CD4-positive, alpha-beta memory T cell (primary cell): ENCODE data around the gene NUTM1. TPM values are rescaled to one million over a fixed set of nuclear protein-coding genes. Genes with fewer than 3 reads are reported as not detected.

ENCODE experiments used
- CTCF ChIA-PET: fragments of 350-600 bp; sonication (Branson Sonifier 250); formaldehyde crosslinking; loops from one replicate; lab custom pipeline; 2021; ENCODE audit warnings: inconsistent platforms; ENCODE audit not compliant: partially characterized antibody; lab: Charles Lee
- POLR2A ChIA-PET: fragments of 350-600 bp; sonication (Branson Sonifier 250); formaldehyde crosslinking; loops from one replicate; lab custom pipeline; 2021; ENCODE audit not compliant: partially characterized antibody; lab: Charles Lee
- DNase-seq, 5 donors: peaks; one replicate each; pipeline versions ENCODE4 v3.0.0 to v3.0.0-alpha.2; 2020 to 2022; ENCODE audit warnings: mixed read lengths in 1 of 5
- H3K27ac ChIP-seq: one replicate; pipeline ENCODE4 v1.7.0; 2013; ENCODE audit warnings: low read depth, low read length
- H3K27me3 ChIP-seq: 2 replicates; pipeline ENCODE4 v1.7.0; 2013; ENCODE audit warnings: mild to moderate bottlenecking, low read length, moderate library complexity; ENCODE audit not compliant: insufficient read depth
- H3K36me3 ChIP-seq: 2 replicates; pipeline ENCODE4 v1.7.0; 2013; ENCODE audit warnings: mild to moderate bottlenecking, low read length, moderate library complexity; ENCODE audit not compliant: insufficient read depth
- H3K4me1 ChIP-seq: 2 replicates; pipeline ENCODE4 v1.7.0; 2013; ENCODE audit warnings: mild to moderate bottlenecking, low read length, moderate library complexity; ENCODE audit not compliant: insufficient read depth
- H3K4me3 ChIP-seq, 2 donors: one replicate each; pipeline ENCODE4 v1.7.0; 2013; ENCODE audit warnings: low read length in 2 of 2, mild to moderate bottlenecking in 1 of 2
- H3K9me3 ChIP-seq, 2 donors: one replicate each; pipeline ENCODE4 v1.7.0; 2013; ENCODE audit warnings: low read length in 2 of 2, control low read depth in 1 of 2; ENCODE audit not compliant: control insufficient read depth in 1 of 2
- H3K27ac Mint-ChIP-seq, 7 donors: one replicate each; pipeline ENCODE4 v1.8.0; 2020 to 2021; ENCODE audit warnings: mixed read lengths in 7 of 7, mild to moderate bottlenecking in 6 of 7, inconsistent platforms in 3 of 7, moderate library complexity in 3 of 7
- H3K27me3 Mint-ChIP-seq, 2 donors: one replicate each; pipeline ENCODE4 v1.8.0; 2020 to 2021; ENCODE audit warnings: mixed read lengths in 2 of 2
- H3K36me3 Mint-ChIP-seq, 2 donors: one replicate each; pipeline ENCODE4 v1.8.0; 2020 to 2021; ENCODE audit warnings: mixed read lengths in 2 of 2, inconsistent platforms in 1 of 2, mild to moderate bottlenecking in 1 of 2
- H3K4me1 Mint-ChIP-seq, 4 donors: one replicate each; pipeline ENCODE4 v1.8.0; 2020 to 2021; ENCODE audit warnings: mixed read lengths in 4 of 4, mild to moderate bottlenecking in 1 of 4
- H3K4me3 Mint-ChIP-seq, 8 donors: one replicate each; pipeline ENCODE4 v1.8.0; 2020 to 2021; ENCODE audit warnings: mixed read lengths in 8 of 8, mild to moderate bottlenecking in 7 of 8, moderate library complexity in 6 of 8, inconsistent platforms in 3 of 8
- H3K9me3 Mint-ChIP-seq, 8 donors: one replicate each; pipeline ENCODE4 v1.8.0; 2020 to 2021; ENCODE audit warnings: mixed read lengths in 8 of 8, mild to moderate bottlenecking in 5 of 8, inconsistent platforms in 3 of 8, moderate library complexity in 1 of 8
- intact Hi-C: fragments of 100-400 bp; cut with micrococcal nuclease; formaldehyde crosslinking; loops from one replicate; pipeline ENCODE4 v1.15.1; 2023
- polyA plus RNA-seq, 2 donors: library from polyadenylated mRNA; unstranded; fragments of 300-500 nt; fragmentation: Illumina TruSeq; gene quantifications; one replicate each; pipeline ENCODE4 v1.2.3, GENCODE V29; 2021
- total RNA-seq, 2 experiments: library from RNA; stranded (reverse); gene quantifications; one replicate each; pipeline ENCODE4 v1.2.3, GENCODE V29; 2021

Gene NUTM1
- total and polyA plus RNA-seq, 4 experiments from 2014 or later: not detected

- H3K36me3 ChIP-seq: peaks cover 28% of the 10 kb centered on the region
- peaks cover 0 to 3% (median 0%) of the 10 kb centered on the region in 4 donors for H3K4me1 Mint-ChIP-seq
- H3K9me3 ChIP-seq: no peaks in the 10 kb centered on the region
- H3K27ac Mint-ChIP-seq: peak overlapping the region in 1 of 7 donors; percentile 47
- H3K27ac ChIP-seq: no peak overlapping the region
- H3K4me1 ChIP-seq: no peaks in the 10 kb centered on the region
- H3K27me3 ChIP-seq: no peaks in the 10 kb centered on the region
- no peaks in the 10 kb centered on the region for H3K9me3 Mint-ChIP-seq
- ChIA-PET CTCF (interaction anchor here (1.1 kb wide), 1 partner anchor 14 kb away, joined by 3 read pairs; the partner anchor contains the start of gene LPCAT4), POLR2A (no interaction called here)
- H3K36me3 Mint-ChIP-seq: peaks cover 19 to 36% of the 10 kb centered on the region in 2 donors
- DNase-seq: no peak
- no peak overlapping the region for H3K4me3 ChIP-seq
- no peaks in the 10 kb centered on the region for H3K27me3 Mint-ChIP-seq
- intact Hi-C loops: no loop called here
- H3K4me3 Mint-ChIP-seq: no peak overlapping the region
Observed at GRCh38 chr15:34353627-34354026, 10.5 kb downstream of the NUTM1 start.

DNA sequence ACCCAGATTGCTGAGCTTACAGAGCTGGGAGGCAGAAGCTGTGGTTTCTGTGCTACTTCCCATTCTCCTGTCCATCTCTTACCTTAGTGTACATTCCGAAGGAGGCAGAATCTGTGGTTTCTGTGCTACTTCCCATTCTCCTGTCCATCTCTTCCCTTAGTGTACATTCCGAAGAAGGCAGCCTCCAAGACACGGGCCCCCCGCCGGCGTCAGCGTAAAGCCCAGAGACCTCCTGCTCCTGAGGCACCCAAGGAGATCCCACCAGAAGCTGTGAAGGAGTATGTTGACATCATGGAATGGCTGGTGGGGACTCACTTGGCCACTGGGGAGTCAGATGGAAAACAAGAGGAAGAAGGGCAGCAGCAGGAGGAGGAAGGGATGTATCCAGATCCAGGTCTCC lies 11.2 kb downstream of the NUTM1 start:
- Histone ChIP-seq H3K4me1 (no peaks in the 10 kb centered on the region), H3K27ac (no peak overlapping the region), H3K9me3 (no peaks in the 10 kb centered on the region), H3K4me3 (no peak overlapping the region), H3K27me3 (no peaks in the 10 kb centered on the region), H3K36me3 (peaks cover 32% of the 10 kb centered on the region)
- intact Hi-C loops: no loop called here
- ChIA-PET POLR2A (interaction anchor here (1.2 to 2.0 kb wide), 2 partner anchors 11 to 12 kb away, joined by 3 to 18 read pairs; partner anchors contain the start of genes LPCAT4, NOP10 and NUTM1), CTCF (interaction anchor here (1.1 to 5.1 kb wide), 2 partner anchors 9 to 13 kb away, joined by 3 to 26 read pairs; partner anchors contain the start of gene LPCAT4)
- Mint-ChIP-seq H3K9me3 (no peaks in the 10 kb centered on the region), H3K36me3 (peaks cover 26 to 41% of the 10 kb centered on the region in 2 donors), H3K27ac (peak overlapping the region in 1 of 7 donors; percentile 74), H3K4me1 (peaks cover 0 to 3% (median 0%) of the 10 kb centered on the region in 4 donors), H3K27me3 (no peaks in the 10 kb centered on the region), H3K4me3 (no peak overlapping the region)
- no peak for DNase-seq

DNA sequence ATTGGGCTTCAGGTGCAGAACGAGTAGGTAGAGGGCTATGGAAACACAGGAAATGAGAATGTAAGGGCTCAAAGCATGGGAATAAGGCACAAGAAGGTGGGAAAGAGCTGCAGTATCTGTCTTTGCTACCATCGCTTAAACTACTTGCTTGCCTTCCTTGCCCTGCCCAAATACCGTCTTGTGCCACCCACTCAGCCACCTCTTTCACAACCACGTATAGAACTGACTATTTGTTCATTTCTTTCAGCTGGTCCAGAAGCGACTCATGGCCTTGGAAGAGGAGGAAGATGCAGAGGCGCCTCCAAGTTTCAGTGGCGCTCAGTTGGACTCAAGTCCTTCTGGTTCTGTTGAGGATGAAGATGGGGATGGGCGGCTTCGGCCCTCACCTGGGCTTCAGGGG lies 12.1 kb downstream of the NUTM1 start:
- ChIA-PET POLR2A (interaction anchor here (1.2 to 2.0 kb wide), 2 partner anchors 11 to 12 kb away, joined by 3 to 18 read pairs; partner anchors contain the start of genes LPCAT4, NOP10 and NUTM1), CTCF (interaction anchor here (0.8 to 5.1 kb wide), 3 partner anchors 8 to 12 kb away, joined by 3 to 26 read pairs (median 3); partner anchors contain the start of gene LPCAT4)
- Mint-ChIP-seq H3K4me3 (no peak overlapping the region), H3K4me1 (peaks cover 0 to 4% (median 0%) of the 10 kb centered on the region in 4 donors), H3K27me3 (no peaks in the 10 kb centered on the region), H3K27ac (peak overlapping the region in 3 of 7 donors; percentile 17 to 80 (median 60)), H3K9me3 (no peaks in the 10 kb centered on the region), H3K36me3 (peaks cover 34 to 48% of the 10 kb centered on the region in 2 donors)
- DNase-seq: no peak
- Histone ChIP-seq H3K27ac (no peak overlapping the region), H3K9me3 (no peaks in the 10 kb centered on the region), H3K27me3 (no peaks in the 10 kb centered on the region), H3K4me1 (no peaks in the 10 kb centered on the region), H3K36me3 (peaks cover 41% of the 10 kb centered on the region), H3K4me3 (no peak overlapping the region)
- intact Hi-C loops: no loop called here

- Mint-ChIP-seq H3K36me3 (peaks cover 54 to 67% of the 10 kb centered on the region in 2 donors), H3K27ac (peak overlapping the region in 3 of 7 donors; percentile 22 to 79 (median 73)), H3K4me3 (no peak overlapping the region), H3K9me3 (peaks cover 0 to 4% (median 0%) of the 10 kb centered on the region in 8 donors), H3K27me3 (no peaks in the 10 kb centered on the region), H3K4me1 (peaks cover 0 to 4% (median under 1%) of the 10 kb centered on the region in 4 donors)
- Histone ChIP-seq H3K9me3 (no peaks in the 10 kb centered on the region), H3K4me1 (no peaks in the 10 kb centered on the region), H3K27me3 (no peaks in the 10 kb centered on the region), H3K4me3 (no peak overlapping the region), H3K36me3 (peaks cover 51% of the 10 kb centered on the region), H3K27ac (no peak overlapping the region)
- POLR2A ChIA-PET: interaction anchor here (0.7 to 1.4 kb wide), 2 partner anchors 10 to 320 kb away, joined by 3 to 6 read pairs; partner anchors contain the start of gene LPCAT4
- DNase-seq: no peak
- intact Hi-C loops: no loop called here
- CTCF ChIA-PET: interaction anchor here (1.4 to 5.1 kb wide), 2 partner anchors 9 to 116 kb away, joined by 5 to 26 read pairs; partner anchors contain the start of gene LPCAT4
Observed at GRCh38 chr15:34357653-34358052, 14.5 kb downstream of the NUTM1 start.

- Mint-ChIP-seq H3K4me1 (peaks cover 0 to 11% (median 3%) of the 10 kb centered on the region in 4 donors), H3K36me3 (peaks cover 58 to 73% of the 10 kb centered on the region in 2 donors)
Observed at GRCh38 chr15:34358367-34358766, 15.3 kb downstream of the NUTM1 start.

DNA sequence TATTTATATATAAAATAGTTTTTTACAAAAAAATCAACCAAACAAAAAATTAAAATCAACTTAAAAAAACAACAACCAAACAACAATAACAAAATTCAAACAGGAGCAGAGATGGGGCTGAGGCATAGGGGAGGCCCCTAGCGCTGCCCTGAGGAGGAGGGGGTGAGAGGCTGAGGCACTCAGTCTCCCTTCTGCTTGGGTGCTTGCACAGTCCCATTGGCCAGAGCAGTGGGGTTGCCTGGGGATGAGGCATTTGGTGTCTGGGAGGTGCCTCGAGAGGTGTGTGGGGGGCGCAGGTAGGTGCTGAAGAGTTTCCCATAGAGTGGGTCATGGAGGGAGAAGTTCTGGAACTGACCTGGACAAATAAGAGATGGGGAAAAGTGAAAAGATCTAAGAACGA lies 15.8 kb downstream of the NUTM1 start:
- Histone ChIP-seq H3K4me3 (no peak overlapping the region), H3K27me3 (no peaks in the 10 kb centered on the region), H3K27ac (no peak overlapping the region), H3K9me3 (no peaks in the 10 kb centered on the region), H3K36me3 (peaks cover 60% of the 10 kb centered on the region), H3K4me1 (no peaks in the 10 kb centered on the region)
- Mint-ChIP-seq H3K4me1 (peaks cover 0 to 11% (median 3%) of the 10 kb centered on the region in 4 donors), H3K27me3 (no peaks in the 10 kb centered on the region), H3K9me3 (peaks cover 0 to 4% (median 0%) of the 10 kb centered on the region in 8 donors), H3K27ac (peak overlapping the region in 1 of 7 donors; percentile 25), H3K4me3 (no peak overlapping the region), H3K36me3 (peaks cover 58 to 71% of the 10 kb centered on the region in 2 donors)
- intact Hi-C loops: no loop called here
- ChIA-PET CTCF (interaction anchor here (0.7 to 5.1 kb wide), 2 partner anchors 8 to 97 kb away, joined by 3 to 26 read pairs; partner anchors contain the start of gene LPCAT4), POLR2A (interaction anchor here (1.4 kb wide), 1 partner anchor 8 kb away, joined by 6 read pairs; the partner anchor contains the start of gene LPCAT4)
- DNase-seq: no peak

More at GRCh38 chr15:34358367-34358766, 15.3 kb downstream of the NUTM1 start:
- DNase-seq: no peak
- no peaks in the 10 kb centered on the region for H3K4me1 ChIP-seq
- H3K36me3 ChIP-seq: peaks cover 54% of the 10 kb centered on the region
- H3K27me3 Mint-ChIP-seq: no peaks in the 10 kb centered on the region
- H3K4me3 ChIP-seq: no peak overlapping the region
- intact Hi-C loops: no loop called here
- no peak overlapping the region for H3K4me3 Mint-ChIP-seq
- peak overlapping the region in 1 of 7 donors; percentile 28 for H3K27ac Mint-ChIP-seq
- H3K27me3 ChIP-seq: no peaks in the 10 kb centered on the region
- POLR2A ChIA-PET: interaction anchor here (1.4 kb wide), 1 partner anchor 9 kb away, joined by 6 read pairs; the partner anchor contains the start of gene LPCAT4
- H3K9me3 Mint-ChIP-seq: peaks cover 0 to 4% (median 0%) of the 10 kb centered on the region in 8 donors
- no peaks in the 10 kb centered on the region for H3K9me3 ChIP-seq
- H3K27ac ChIP-seq: no peak overlapping the region
- CTCF ChIA-PET: interaction anchor here (0.5 to 5.1 kb wide), 4 partner anchors 9 to 117 kb away, joined by 3 to 26 read pairs (median 4); partner anchors contain the start of gene LPCAT4

- DNase-seq: no peak
- H3K4me3 Mint-ChIP-seq: no peak overlapping the region
- CTCF ChIA-PET: interaction anchor here (1.8 kb wide), 1 partner anchor 16 kb away, joined by 8 read pairs; the partner anchor contains the start of genes NOP10 and NUTM1
- Histone ChIP-seq H3K9me3 (no peaks in the 10 kb centered on the region), H3K4me3 (no peak overlapping the region), H3K27ac (no peak overlapping the region), H3K4me1 (no peaks in the 10 kb centered on the region), H3K36me3 (peaks cover 62% of the 10 kb centered on the region), H3K27me3 (no peaks in the 10 kb centered on the region)
- H3K27me3 Mint-ChIP-seq: no peaks in the 10 kb centered on the region
- POLR2A ChIA-PET: interaction anchor here (0.6 kb wide), 1 partner anchor 11 kb away, joined by 3 read pairs; no protein-coding TSS in a partner anchor
- intact Hi-C loops: no loop called here
- H3K4me1 Mint-ChIP-seq: peaks cover 0 to 11% (median 3%) of the 10 kb centered on the region in 4 donors
- H3K27ac Mint-ChIP-seq: peak overlapping the region in 1 of 7 donors; percentile 29
- H3K36me3 Mint-ChIP-seq: peaks cover 57 to 70% of the 10 kb centered on the region in 2 donors
- peaks cover 0 to 4% (median 0%) of the 10 kb centered on the region in 8 donors for H3K9me3 Mint-ChIP-seq
Observed at GRCh38 chr15:34359416-34359815, 16.3 kb downstream of the NUTM1 start.
